Kidney epithelial cell (primary cell): ENCODE measurements around the gene NUP58. TPM values are rescaled to one million over a fixed set of nuclear protein-coding genes. Genes with fewer than 3 reads are reported as not detected.

ENCODE experiments used
- DNase-seq: peaks from one replicate; pipeline ENCODE4 v3.0.0-alpha.2; 2010; ENCODE audit warnings: low read depth
- H3K27me3 ChIP-seq: 2 replicates; pipeline ENCODE4 v1.6.0; 2011; ENCODE audit warnings: low read length; ENCODE audit not compliant: control insufficient read depth, insufficient read depth
- H3K36me3 ChIP-seq: 2 replicates; pipeline ENCODE4 v1.5.1; 2011; ENCODE audit warnings: low read length; ENCODE audit not compliant: control insufficient read depth, insufficient read depth
- H3K4me3 ChIP-seq: 2 replicates; pipeline ENCODE4 v1.5.1; 2011; ENCODE audit warnings: low read depth, mild to moderate bottlenecking, control low read depth, low read length
- CTCF ChIP-seq: IDR thresholded peaks from 2 replicates; pipeline ENCODE4 v1.5.1; 2011; ENCODE audit warnings: mild to moderate bottlenecking, moderate library complexity, low read length, control low read depth, inconsistent platforms; ENCODE audit not compliant: insufficient read depth, poor library complexity, severe bottlenecking
- total RNA-seq: library from RNA; depleted of rRNA; stranded (reverse); fragments of >200 nt; gene quantifications from 2 replicates; pipeline ENCODE4 v1.2.3, GENCODE V29; 2015

NUP58 gene
- total RNA-seq, 1 donor from 2014 or later = 56.0 TPM

DNA sequence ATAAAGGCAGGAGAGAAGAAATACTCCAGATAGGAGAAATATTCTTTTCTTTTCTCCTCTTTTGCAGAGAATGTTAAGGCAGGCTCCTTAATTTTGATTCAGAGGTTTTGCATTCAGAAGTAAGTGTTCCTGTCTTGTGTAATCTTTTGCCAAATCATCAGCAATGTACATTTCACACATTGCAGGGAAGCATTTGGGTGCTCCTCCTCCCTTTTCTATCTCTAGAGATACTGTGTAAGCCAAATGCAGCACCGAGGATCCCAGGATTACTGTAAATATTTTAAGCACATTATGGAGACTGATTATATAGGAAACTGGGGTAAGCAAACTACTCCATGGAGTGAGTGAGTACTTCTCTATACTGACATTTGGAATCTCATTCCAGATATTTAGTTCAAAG lies 77.6 kb downstream of the NUP58 start:
- Histone ChIP-seq H3K4me3 (no peak overlapping the region), H3K36me3 (no peaks in the 10 kb centered on the region), H3K27me3 (peaks cover 4% of the 10 kb centered on the region)
- DNase-seq = no peak
- no peak for TF ChIP-seq CTCF

GRCh38 chr13:25380082-25380481 lies 78.7 kb downstream of the NUP58 start:
- Histone ChIP-seq H3K4me3 (no peak overlapping the region), H3K27me3 (peaks cover 2% of the 10 kb centered on the region)

GRCh38 chr13:25380741-25381324 lies 79.4 kb downstream of the NUP58 start:
- Histone ChIP-seq H3K4me3 (no peak overlapping the region), H3K36me3 (no peaks in the 10 kb centered on the region), H3K27me3 (peaks cover 2% of the 10 kb centered on the region)
- no peak for DNase-seq
- TF ChIP-seq CTCF = no peak

More at GRCh38 chr13:25380082-25380481, 78.7 kb downstream of the NUP58 start:
- H3K36me3 ChIP-seq = no peaks in the 10 kb centered on the region
- DNase-seq = no peak
- no peak for TF ChIP-seq CTCF

DNA sequence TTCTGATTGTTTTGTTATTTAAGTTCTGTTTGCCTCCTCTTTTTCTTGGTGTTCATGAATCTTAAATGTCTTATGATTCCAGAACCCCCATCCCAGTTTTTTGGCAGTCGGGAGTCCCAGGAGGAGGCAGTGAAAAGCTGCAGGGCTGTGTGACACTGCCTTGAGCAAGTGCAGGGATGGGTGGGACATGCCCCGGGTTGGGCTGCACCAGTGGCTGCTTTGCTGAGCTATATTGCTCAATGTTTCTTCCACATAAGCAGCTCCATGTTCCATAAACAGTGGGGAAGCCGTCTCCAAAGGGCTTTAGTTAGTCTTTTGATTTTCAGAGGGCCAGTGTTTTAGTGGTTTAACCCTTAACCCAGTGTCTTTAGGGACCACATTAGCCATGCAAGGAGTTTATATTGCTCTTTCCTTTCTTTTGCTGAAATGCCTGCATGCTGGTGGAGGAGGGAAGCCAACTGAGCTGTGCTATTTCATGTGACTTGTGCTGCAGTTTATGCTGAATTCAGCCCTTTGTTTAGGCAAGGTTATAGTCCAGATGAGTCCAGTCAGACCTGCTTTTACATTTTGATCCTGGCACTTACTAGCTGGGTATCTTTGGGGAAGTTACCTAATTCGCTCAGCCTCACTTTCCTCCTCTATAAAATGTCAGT lies 83.5 kb downstream of the NUP58 start:
- H3K36me3 ChIP-seq = no peaks in the 10 kb centered on the region
- no peak for DNase-seq
- TF ChIP-seq CTCF = no peak
- no peak overlapping the region for H3K4me3 ChIP-seq
- peaks cover 2% of the 10 kb centered on the region for H3K27me3 ChIP-seq

DNA sequence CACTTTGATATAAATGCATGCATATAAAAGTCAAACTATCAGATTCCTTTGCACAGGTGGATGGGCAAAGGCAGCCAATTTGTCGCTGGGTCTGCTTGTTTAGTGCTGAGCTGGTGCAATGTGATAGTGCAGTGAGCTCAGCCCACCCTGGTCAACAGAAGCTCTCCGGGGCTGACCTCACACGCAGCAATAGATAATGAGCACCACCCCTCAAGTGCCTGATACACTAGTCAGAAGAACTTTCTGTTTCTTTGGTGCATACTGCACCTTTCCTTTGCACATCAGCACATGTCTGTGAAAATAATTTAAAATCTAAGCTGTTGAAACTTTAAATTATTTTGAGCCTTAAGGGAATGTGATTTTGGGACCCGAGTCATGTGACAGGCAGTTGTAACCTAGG lies 90.5 kb downstream of the NUP58 start:
- Histone ChIP-seq H3K27me3 (no peaks in the 10 kb centered on the region), H3K36me3 (no peaks in the 10 kb centered on the region), H3K4me3 (no peak overlapping the region)
- no peak for DNase-seq
- TF ChIP-seq CTCF = no peak

Other genes starting within 250 kb of the NUP58 start
- 0.34 and 0.58 TPM in 2 replicates for gene PABPC3, start 205.5 kb upstream of the NUP58 start, total RNA-seq
- gene AMER2, start 129.3 kb upstream of the NUP58 start, total RNA-seq = 0.04 and 0.27 TPM in 2 replicates
- 25.7 and 27.6 TPM in 2 replicates for gene MTMR6, start 14.1 kb upstream of the NUP58 start, total RNA-seq
- gene ATP8A2, start 70.3 kb downstream of the NUP58 start, total RNA-seq = 3.8 and 4.0 TPM in 2 replicates